Stromal cell of bone marrow (primary cell): ENCODE measurements around the gene CEP170B.
"Not testable (repeated sequence)": the region's sequence is repeated elsewhere in the genome, so short reads cannot be mapped to it uniquely, and the experiment has no call there.

Experiments used
- DNase-seq: peaks from one replicate; pipeline ENCODE4 v3.0.0-alpha.2; 2012; ENCODE audit warnings: low read depth

CEP170B gene

DNA sequence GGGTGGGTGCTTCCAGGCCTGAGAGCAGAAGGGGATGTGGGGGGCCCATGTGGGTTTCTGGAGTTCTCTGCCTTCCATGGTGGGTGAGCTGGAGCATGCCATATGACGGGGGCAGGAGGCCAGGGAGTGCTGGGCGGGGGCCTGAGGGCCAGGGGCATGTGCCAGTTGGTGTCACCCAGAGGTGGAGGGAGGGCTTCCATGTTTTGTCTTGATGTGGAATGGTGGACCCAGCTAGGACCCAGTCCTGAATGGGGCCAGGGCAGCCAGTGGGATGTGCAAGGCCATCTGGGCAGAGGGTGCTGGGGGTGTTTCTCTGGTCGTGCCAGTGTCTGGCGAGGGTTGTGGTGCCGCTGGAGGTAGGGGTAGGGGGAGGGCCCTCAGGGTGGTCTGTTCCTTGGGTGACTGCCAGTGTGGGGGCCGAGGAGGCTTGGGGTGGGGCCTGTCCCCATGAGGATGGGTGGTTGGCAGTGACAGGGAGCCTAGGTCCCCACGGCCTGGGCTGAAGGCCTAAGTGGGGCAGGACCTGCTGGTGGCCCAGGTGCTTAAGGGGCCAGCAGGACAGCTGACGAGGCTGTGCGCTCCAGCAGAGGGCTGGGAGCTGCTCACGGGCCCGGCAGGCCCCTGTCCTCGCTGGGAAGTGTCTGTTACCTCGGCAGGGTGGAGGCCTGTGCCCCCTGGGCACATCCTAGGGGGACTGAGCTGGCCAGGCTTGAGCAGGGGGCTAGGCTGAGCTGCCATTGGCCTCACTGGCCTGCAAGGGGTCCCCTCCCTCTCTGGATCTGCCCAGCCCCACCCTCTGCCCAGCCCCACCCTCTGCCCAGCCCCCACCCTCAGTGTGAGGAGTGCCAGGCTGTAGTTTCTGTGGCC, 26.8 kb downstream of the CEP170B start:
- no peak for DNase-seq

DNA sequence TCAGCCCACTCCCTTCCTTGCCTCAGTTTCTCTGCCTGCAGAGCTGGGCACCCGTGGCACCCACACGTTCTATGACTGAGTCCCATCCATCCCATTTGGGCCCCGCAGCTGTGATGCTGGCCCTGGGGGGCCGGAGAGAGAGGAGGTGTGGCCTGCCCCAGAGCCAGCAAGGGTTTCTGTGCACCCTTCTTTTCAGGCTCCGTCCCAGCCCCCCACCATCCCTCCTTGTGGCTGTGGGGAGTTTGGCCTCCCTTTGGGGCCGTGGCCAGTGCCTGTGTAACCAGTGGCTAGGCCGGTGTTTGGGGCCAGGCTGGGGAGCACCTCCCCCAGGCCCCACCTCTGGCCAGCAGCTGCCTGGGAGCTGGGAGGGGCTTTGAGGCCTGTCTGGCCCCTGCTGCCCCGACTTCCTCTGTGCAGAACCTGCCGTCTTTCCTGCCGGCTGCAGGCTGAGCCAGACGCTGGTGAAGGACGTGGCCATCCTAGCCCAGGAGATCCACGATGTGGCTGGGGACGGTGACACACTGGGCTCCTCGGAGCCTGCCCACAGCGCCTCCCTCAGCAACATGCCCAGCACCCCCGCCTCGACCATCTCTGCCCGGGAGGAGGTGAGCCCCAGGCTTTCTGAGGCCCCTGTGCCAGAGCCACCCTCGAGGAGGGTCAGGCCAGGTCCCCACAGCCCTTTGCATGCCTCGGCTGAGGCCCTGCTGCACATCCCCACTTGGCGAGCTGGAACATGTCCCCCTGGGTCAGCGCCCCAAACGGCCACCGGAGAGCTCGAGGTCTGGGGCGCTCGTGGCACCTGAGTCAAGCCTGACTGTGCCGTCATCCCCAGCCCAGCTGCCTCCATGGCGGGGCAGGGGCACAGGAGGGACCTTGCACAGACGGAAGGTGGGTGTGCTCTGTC, 27.7 kb downstream of the CEP170B start:
- no peak for DNase-seq

GRCh38 chr14:104893435-104894207, 28.6 kb downstream of the CEP170B start:
- no peak for DNase-seq

DNA sequence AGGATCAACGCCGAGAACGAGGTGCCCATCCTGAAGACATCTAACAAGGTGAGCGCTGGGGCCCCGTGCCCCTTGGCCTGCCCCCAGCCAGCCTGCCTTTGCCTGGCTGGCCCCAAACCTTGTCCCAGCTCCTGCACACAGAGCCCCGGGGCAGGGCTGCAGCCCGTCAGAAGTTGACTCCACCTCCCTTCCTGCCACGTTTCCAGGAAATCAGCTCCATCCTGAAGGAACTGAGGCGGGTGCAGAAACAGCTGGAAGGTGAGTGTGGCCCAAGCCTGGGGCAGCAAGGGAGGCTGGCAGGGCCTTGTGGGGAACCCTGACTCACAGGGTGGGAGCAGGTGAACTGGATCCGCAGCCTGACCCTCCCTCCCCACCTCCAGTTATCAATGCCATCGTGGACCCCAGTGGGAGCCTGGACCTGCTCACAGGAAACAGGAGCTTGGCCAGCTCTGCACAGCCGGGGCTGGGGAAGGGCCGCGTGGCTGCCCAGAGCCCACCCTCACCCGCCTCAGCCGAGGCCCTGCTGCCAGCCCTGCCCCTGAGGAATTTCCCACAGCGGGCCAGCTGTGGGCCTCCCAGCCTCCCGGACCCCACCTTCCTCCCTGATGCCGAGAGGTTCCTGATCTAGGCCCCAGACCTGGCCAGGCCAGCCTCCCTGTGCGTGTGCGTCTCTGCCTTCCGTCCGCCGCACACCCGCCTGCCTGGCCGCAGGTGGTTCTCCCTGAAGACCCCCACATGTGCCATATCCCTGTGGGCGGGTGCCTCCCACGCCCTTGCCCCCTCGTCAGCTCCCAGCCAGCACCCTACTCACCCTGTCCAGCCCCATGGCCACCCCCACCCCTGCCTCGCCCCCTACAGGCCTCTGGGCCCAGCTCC, 29.5 kb downstream of the CEP170B start:
- DNase-seq = no peak

DNA sequence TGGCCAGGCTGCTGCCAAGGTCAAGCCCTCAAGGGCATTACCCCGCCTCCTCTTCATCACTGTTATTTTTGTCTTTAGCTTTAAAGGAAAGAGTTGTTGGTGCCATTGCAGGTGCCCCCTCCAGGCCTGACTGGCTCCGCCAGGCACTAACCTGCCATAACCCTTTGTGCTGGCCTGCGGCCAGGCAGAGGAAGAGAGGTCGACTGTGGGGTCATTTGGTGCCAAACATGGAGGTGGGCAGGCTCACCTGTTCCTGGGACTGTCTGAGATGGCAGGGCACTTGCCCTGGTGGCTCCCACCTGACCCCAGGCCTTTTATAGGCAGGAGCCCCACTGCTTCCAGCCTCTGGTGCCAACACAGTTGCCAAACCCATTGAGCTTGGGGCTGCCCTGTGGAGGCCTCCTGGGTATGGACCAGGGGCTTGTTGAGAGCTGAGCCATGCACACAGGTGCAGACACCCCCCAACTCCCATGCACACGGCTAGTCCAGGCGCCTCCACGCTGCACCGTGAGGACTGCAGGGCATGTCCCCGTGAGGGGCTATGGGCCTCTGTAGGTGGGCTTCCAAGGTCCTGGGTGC, 30.2 kb downstream of the CEP170B start:
- no peak for DNase-seq

- no peak for DNase-seq
Observed at GRCh38 chr14:104895786-104896661, 31.0 kb downstream of the CEP170B start.

DNA sequence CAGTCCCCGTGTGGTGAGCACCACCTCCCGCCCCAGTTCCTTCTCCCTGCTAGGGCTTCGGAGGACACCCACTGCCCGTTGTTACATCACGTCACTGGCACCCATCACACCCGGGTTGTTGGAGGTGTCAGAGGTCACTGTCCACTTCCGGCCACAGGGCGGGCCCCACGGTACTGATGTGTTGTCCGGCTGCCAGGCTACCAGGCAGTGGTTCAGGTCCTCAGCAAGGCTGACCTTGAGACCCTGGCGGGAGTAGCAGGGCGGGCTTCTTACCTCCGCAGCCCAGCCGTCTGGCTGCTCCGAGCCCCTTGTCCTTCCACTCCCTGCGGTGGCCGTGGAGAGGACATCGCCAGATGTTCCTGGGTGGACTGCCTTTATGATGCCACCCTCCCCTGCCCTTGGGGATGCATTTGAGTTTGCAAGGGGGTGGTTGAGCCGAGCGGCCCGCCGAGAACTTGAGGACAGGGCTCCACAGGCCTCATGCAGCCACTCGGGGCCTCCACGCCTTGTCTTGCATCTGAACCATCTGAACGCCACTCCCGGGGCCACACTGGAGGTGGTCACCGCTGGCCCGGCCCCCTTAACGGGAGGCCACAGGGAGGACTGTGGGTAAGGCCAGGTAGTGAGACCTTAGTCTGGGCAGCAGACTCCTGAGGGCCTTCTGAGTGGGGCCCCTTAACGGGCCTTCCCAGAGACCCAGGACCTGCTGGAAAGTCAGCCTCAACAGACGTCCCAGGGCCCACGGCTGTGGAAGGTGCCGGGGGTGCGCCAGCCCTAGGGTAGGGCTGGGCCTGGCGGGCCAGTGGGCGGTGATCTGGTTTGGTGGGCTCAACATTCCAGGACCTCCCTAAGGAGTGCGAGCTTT, 32.5 kb downstream of the CEP170B start:
- no peak for DNase-seq

GRCh38 chr14:104898195-104898558, 33.1 kb downstream of the CEP170B start:
- no peak for DNase-seq

GRCh38 chr14:104898870-104899510, 33.9 kb downstream of the CEP170B start:
- no peak for DNase-seq

DNA sequence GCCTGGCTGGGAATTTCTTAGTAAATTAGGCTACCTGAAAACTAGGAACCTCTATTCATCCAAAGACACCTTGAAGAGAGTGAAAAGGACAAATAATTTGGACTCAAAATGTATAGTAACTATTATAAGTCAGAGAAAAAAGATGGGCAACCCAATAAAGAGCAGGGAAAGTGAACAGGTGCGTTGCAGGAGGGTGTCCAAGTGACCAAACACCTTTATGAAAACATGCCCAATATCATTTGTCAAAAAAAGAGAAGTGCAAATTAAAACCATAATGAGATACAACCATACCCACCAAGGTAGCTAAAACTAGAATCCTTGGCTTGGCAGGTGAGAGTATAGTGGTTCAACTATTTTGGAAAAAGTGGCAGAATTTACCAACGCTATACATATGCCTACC, 34.7 kb downstream of the CEP170B start:
- no peak for DNase-seq

DNA sequence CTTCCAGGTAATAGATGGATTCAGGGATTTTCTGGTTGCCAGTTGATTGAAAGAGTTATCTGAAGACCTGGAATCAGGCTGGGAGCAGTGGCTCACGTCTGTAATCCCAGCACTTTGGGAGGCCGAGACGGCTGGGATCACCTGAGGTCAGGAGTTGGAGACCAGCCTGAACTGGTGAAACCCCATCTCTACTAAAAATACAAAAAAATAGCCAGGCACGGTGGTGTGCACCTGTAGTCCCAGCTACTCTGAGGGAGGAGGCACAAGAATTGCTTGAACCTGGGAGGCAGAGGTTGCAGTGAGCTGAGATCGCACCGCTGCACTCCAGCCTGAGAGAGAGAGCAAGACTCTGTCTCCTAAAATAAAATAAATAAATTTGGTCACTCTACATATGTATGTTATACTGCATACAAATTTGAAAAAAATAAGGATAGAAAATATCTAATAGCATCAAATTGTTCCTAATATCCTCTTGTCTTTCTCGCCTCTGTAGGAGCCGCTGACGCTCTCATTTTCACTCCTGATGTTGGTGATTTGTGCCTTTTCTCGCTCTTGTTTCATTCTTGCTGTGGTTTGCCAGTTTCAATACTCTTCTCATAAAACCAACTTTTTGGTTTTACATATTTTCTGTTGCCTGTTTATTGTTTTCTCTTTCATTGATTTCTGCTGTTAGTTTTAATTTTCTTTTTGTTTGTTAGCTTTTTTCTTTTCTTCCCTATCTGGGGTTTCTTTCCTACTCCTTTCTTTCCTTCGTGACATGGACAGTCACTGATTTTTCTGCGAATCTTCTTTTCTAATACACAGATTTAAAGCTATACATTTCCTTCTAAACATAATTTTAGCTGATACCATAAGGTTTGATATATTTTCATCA, 35.8 kb downstream of the CEP170B start:
- no peak for DNase-seq

GRCh38 chr14:104903990-104904389, 38.9 kb downstream of the CEP170B start:
- DNase-seq = no peak

DNA sequence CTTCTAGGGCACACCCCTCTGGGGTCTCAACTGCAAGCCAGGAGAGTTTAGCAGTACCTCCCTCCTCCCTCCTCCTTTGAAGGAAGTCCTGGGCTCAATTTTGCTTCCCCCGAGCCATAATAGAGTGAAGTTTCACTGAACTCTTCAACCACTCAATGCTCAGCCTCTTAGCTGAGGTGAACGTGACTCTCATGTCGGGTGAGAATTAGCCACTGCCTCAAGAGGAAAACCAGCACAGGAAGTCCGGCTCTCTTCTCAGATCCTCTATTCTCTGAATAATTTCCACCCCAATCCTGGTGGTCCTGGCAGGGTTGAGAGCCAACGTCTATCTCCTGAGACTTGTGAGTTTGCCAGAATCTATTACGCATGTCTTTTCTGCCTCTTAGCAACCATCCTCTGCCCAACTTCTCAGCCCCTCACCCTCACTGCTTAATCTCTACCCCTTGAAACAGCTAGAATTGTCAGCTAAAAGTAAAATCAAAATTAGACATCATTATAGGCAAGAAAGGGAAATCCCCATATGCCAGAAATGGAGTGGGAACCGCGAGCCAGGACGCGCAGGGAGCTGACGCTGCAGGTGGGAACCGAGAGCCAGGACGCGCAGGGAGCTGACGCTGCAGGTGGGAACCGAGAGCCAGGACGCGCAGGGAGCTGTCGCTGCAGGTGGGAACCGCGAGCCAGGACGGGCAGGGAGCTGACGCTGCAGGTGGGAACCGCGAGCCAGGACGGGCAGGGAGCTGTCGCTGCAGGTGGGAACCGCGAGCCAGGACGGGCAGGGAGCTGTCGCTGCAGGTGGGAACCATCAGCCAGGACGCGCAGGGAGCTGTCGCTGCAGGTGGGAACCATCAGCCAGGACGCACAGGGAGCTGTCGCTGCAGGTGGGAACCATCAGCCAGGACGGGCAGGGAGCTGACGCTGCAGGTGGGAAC, 39.8 kb downstream of the CEP170B start:
- DNase-seq = not testable (repeated sequence)

DNA sequence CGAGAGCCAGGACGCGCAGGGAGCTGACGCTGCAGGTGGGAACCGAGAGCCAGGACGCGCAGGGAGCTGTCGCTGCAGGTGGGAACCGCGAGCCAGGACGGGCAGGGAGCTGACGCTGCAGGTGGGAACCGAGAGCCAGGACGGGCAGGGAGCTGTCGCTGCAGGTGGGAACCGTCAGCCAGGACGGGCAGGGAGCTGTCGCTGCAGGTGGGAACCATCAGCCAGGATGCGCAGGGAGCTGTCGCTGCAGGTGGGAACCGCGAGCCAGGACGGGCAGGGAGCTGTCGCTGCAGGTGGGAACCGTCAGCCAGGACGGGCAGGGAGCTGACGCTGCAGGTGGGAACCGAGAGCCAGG, 40.5 kb downstream of the CEP170B start:
- not testable (repeated sequence) for DNase-seq

- no peak for DNase-seq
Observed at GRCh38 chr14:104908303-104908702, 43.2 kb downstream of the CEP170B start.

DNA sequence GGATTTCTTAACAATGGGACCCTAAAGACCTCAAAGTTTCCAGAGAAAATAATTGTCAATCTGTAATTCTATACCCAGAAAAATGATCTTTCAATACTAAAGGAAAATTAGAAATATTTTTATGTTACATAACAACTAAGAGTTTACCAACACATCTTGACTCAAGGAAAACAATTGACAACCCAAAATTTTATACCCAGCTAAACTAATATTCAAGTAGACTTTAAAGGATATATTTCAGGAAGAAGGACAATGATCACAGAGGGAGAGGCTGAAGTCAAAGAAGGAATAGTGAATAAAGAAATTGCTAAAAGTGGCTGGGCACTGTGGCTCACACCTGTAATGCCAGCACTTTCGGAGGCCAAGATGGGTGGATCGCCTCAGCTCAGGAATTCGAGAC, 47.0 kb downstream of the CEP170B start:
- no peak for DNase-seq
